Measurements from ENCODE around the gene PLP2.

The PLP2 gene

DNA sequence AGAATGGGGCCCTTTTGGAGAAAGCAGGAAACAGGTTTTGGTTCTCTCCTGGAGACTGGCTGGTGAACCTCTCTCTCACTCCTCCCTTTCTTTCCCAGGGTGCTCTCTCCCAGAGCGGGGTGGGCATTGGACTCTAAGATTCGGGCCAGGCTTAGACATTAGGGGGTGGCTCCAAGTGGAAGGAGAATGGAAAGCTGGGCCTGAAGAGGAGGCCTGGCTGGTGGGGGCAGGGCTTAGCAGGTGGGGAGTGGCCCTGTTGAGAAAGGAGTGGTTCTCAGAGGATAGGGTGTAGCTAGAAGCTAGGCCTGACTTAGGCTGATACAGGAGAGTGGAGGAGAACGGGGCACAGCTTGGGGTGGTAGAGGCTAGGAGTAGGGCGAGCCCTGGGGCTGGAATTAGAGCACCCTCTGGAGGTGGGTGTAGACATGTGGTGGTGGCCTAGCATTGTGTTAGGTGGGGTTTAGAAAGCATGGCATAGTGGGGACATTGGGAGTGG, 5.7 kb downstream of the PLP2 start:
- no peak for DNase-seq (ENCODE audit: extremely low spot score)
- CTCF ChIA-PET: no interaction called here
- POLR2A ChIA-PET: no interaction called here
- TF ChIP-seq NFRKB (IDR thresholded peaks at IDR 0.05) (no peak), TARDBP (IDR thresholded peaks at IDR 0.05) (no peak), FOXA1 (IDR thresholded peaks at IDR 0.05) (no peak), SUZ12 (IDR thresholded peaks at IDR 0.05) (no peak), FOXK2 (IDR thresholded peaks at IDR 0.05) (no peak), ARNT (IDR thresholded peaks at IDR 0.05) (no peak), SP1 (IDR thresholded peaks at IDR 0.05) (no peak), HDGF (IDR thresholded peaks at IDR 0.05; ENCODE audit: borderline replicate concordance) (no peak), L3MBTL2 (conservative IDR thresholded peaks at IDR 0.05) (no peak), ZNF384 (IDR thresholded peaks at IDR 0.05) (no peak), CTBP1 (IDR thresholded peaks at IDR 0.05; ENCODE audit: borderline replicate concordance) (no peak), ELF4 (IDR thresholded peaks at IDR 0.05) (no peak), FOXM1 (IDR thresholded peaks at IDR 0.05; ENCODE audit: borderline replicate concordance) (no peak), BHLHE40 (IDR thresholded peaks at IDR 0.05; ENCODE audit: borderline replicate concordance) (no peak), LEF1 (IDR thresholded peaks at IDR 0.05; ENCODE audit: borderline replicate concordance) (no peak)
- TF ChIP-seq, protein P1, sequence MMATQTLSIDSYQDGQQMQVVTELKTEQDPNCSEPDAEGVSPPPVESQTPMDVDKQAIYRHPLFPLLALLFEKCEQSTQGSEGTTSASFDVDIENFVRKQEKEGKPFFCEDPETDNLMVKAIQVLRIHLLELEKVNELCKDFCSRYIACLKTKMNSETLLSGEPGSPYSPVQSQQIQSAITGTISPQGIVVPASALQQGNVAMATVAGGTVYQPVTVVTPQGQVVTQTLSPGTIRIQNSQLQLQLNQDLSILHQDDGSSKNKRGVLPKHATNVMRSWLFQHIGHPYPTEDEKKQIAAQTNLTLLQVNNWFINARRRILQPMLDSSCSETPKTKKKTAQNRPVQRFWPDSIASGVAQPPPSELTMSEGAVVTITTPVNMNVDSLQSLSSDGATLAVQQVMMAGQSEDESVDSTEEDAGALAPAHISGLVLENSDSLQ (IDR thresholded peaks at IDR 0.05): no peak

DNA sequence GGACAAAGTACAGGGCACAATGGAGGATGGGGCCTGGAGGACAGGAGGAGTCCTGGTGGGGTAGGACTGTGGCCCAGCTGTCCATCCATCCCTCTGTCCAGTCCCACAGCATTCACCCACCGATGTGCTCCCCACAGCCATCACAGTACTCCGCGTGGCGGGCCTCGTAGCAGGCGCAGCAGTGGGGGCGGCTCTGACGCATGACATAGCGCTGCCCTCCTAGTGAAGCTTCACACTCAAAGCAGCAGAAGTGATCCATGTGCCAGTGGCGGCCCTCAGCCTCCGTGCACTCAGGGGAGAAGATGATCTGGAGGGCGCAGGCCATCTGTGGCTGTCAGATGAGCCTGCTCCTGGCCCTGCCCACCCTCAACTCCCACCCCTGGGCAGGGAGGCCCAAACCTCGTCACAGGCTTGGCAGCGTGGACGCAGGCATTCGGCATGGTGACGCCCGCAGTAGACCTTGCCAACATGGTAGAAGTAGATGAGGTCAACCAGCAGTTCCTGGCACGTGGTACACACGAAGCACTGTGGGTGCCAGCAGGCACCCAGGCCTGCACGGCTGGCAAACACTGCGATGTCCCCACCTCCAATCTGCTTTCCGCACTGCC, 6.3 kb downstream of the PLP2 start:
- no peak for DNase-seq (ENCODE audit: extremely low spot score)
- ChIA-PET CTCF (no interaction called here), POLR2A (no interaction called here)
- TF ChIP-seq, protein P1 (IDR thresholded peaks at IDR 0.05): no peak
- TF ChIP-seq ZNF384 (IDR thresholded peaks at IDR 0.05) (no peak), FOXA1 (IDR thresholded peaks at IDR 0.05) (no peak), L3MBTL2 (conservative IDR thresholded peaks at IDR 0.05) (no peak), FOXM1 (IDR thresholded peaks at IDR 0.05; ENCODE audit: borderline replicate concordance) (no peak), TARDBP (IDR thresholded peaks at IDR 0.05) (no peak), NFRKB (IDR thresholded peaks at IDR 0.05) (no peak), CTBP1 (IDR thresholded peaks at IDR 0.05; ENCODE audit: borderline replicate concordance) (no peak), SP1 (IDR thresholded peaks at IDR 0.05) (no peak), HDGF (IDR thresholded peaks at IDR 0.05; ENCODE audit: borderline replicate concordance) (no peak), SUZ12 (IDR thresholded peaks at IDR 0.05) (no peak), FOXK2 (IDR thresholded peaks at IDR 0.05) (no peak), BHLHE40 (IDR thresholded peaks at IDR 0.05; ENCODE audit: borderline replicate concordance) (no peak), ARNT (IDR thresholded peaks at IDR 0.05) (no peak), ELF4 (IDR thresholded peaks at IDR 0.05) (no peak)

DNA sequence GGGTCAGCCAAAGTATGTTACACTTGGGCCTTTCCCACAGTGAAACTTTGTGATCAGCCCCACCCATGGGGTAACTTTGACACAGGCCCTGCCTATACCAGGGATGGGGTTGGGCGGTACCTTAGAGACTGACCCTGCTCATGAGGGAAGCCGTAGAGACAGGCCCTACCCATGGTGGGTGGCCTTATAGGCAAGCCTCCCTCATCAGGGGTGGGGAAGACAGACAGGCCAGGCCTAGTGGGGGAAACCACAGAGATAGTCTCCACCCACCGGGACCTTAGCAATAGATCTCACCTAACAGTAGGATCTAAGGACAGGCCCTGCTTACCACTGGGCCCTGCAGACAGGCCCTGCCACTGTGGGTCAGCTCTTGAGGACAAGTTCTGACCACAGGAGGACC, 6.8 kb downstream of the PLP2 start:
- no peak for DNase-seq (ENCODE audit: extremely low spot score)
- CTCF ChIA-PET: no interaction called here
- no peak for TF ChIP-seq CTBP1 (IDR thresholded peaks at IDR 0.05; ENCODE audit: borderline replicate concordance)
- no peak for TF ChIP-seq FOXK2 (IDR thresholded peaks at IDR 0.05)
- TF ChIP-seq ELF4 (IDR thresholded peaks at IDR 0.05): no peak
- TF ChIP-seq HDGF (IDR thresholded peaks at IDR 0.05; ENCODE audit: borderline replicate concordance): no peak
- TF ChIP-seq, protein P1 (IDR thresholded peaks at IDR 0.05): no peak
- no peak for TF ChIP-seq ARNT (IDR thresholded peaks at IDR 0.05)
- TF ChIP-seq BHLHE40 (IDR thresholded peaks at IDR 0.05; ENCODE audit: borderline replicate concordance): no peak
- TF ChIP-seq LEF1 (IDR thresholded peaks at IDR 0.05; ENCODE audit: borderline replicate concordance): no peak
- POLR2A ChIA-PET: interaction anchor here (1.3 kb wide), 1 partner anchor 91 kb away, joined by 4 read pairs; the partner anchor contains the start of gene PPP1R3F

DNA sequence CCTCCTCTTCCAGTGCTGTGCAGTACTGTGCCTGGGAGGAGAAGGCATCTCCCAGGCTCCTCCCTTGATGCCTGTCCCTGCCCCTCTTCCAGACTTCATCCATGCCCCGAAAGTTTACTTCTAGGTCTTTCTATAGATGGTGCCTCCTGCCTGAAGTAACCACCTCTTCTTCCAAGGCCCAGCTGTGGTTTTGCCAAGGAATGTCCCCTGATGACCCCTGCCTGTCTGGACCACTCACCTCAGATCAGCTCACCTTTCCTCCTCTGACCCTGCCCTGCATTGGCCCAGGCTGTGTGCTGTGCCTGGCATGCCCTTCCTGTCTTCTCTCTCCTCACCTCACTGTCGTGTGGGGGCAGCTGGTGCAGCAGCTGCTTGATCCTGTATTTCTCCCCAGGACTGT, 7.7 kb downstream of the PLP2 start:
- DNase-seq (ENCODE audit: extremely low spot score): no peak
- ChIA-PET CTCF (no interaction called here), POLR2A (interaction anchor here (1.3 kb wide), 1 partner anchor 90 kb away, joined by 4 read pairs; the partner anchor contains the start of gene PPP1R3F)
- no peak for TF ChIP-seq SUZ12 (IDR thresholded peaks at IDR 0.05)
- no peak for TF ChIP-seq BHLHE40 (IDR thresholded peaks at IDR 0.05; ENCODE audit: borderline replicate concordance)
- TF ChIP-seq SP1 (IDR thresholded peaks at IDR 0.05): no peak
- TF ChIP-seq, protein P1 (IDR thresholded peaks at IDR 0.05): no peak
- TF ChIP-seq HDGF (IDR thresholded peaks at IDR 0.05; ENCODE audit: borderline replicate concordance): no peak
- no peak for TF ChIP-seq CTBP1 (IDR thresholded peaks at IDR 0.05; ENCODE audit: borderline replicate concordance)
- no peak for TF ChIP-seq FOXK2 (IDR thresholded peaks at IDR 0.05)
- TF ChIP-seq FOXM1 (IDR thresholded peaks at IDR 0.05; ENCODE audit: borderline replicate concordance): no peak

DNA sequence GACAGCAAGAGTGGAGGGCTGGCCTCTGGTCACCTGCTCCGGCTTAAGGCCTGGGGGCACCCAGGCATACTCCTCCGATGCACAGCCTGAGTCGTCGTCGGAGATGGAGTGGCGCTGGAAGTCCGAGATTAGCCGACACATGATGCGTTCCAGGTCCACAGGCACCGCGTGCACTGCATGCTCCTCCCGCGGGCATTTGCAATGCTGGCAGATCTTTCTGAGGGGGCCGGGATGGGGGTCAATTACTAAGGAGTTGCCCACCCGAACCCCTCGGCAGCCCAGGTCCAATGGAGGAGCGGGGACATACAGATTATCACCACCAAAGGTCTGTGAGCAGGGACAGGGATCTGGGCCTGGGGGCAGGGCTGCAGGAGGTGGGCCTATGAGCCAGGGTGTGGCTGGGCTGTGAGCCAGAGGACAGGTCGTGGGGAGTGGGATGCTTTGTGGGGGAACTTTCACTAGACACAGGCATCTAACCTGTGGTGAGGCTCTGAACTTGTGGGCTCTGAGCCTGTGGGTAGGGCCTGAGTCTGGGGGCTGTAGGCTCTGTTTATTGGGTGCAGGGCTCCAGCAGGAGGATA, 12.1 kb downstream of the PLP2 start:
- ChIA-PET CTCF (interaction anchor here (1.0 kb wide), 1 partner anchor 9 kb away, joined by 3 read pairs; no protein-coding TSS in a partner anchor), POLR2A (interaction anchor here (1.0 to 1.7 kb wide), 4 partner anchors 11 to 85 kb away, joined by 3 to 11 read pairs (median 4); no protein-coding TSS in a partner anchor)
- no peak for TF ChIP-seq ELF4 (IDR thresholded peaks at IDR 0.05)
- TF ChIP-seq CTBP1 (IDR thresholded peaks at IDR 0.05; ENCODE audit: borderline replicate concordance): no peak
- TF ChIP-seq FOXK2 (IDR thresholded peaks at IDR 0.05): no peak
- TF ChIP-seq FOXA1 (IDR thresholded peaks at IDR 0.05): no peak
- no peak for TF ChIP-seq NFRKB (IDR thresholded peaks at IDR 0.05)
- TF ChIP-seq ARNT (IDR thresholded peaks at IDR 0.05): no peak
- TF ChIP-seq, protein P1 (IDR thresholded peaks at IDR 0.05): no peak
- TF ChIP-seq HDGF (IDR thresholded peaks at IDR 0.05; ENCODE audit: borderline replicate concordance): no peak
- TF ChIP-seq FOXM1 (IDR thresholded peaks at IDR 0.05; ENCODE audit: borderline replicate concordance): no peak
- no peak for TF ChIP-seq L3MBTL2 (conservative IDR thresholded peaks at IDR 0.05)
- no peak for TF ChIP-seq TARDBP (IDR thresholded peaks at IDR 0.05)
- no peak for TF ChIP-seq SUZ12 (IDR thresholded peaks at IDR 0.05)
- no peak for TF ChIP-seq SP1 (IDR thresholded peaks at IDR 0.05)
- no peak for TF ChIP-seq BHLHE40 (IDR thresholded peaks at IDR 0.05; ENCODE audit: borderline replicate concordance)
- no peak for TF ChIP-seq LEF1 (IDR thresholded peaks at IDR 0.05; ENCODE audit: borderline replicate concordance)
- TF ChIP-seq ZNF384 (IDR thresholded peaks at IDR 0.05): no peak
- DNase-seq (ENCODE audit: extremely low spot score): no peak
